Spinal cord (tissue), 10 donors: ENCODE data around the gene GTF3C5. TPM values are rescaled to one million over a fixed set of nuclear protein-coding genes. Genes with fewer than 3 reads are reported as not detected.

ENCODE experiments used
- DNase-seq, 6 donors: peaks; one replicate each; pipeline versions ENCODE4 v3.0.0 to v3.0.0-alpha.2; 2013 to 2015; ENCODE audit warnings: low spot score in 6 of 6, low read depth in 4 of 6
- H3K27ac ChIP-seq: one replicate; pipeline ENCODE4 v1.5.1; 2013; ENCODE audit warnings: low read depth, low read length, control low read depth
- H3K27me3 ChIP-seq: one replicate; pipeline ENCODE4 v1.6.1; 2013; ENCODE audit warnings: low read length; ENCODE audit not compliant: control insufficient read depth, insufficient read depth
- H3K36me3 ChIP-seq: one replicate; pipeline ENCODE4 v1.6.1; 2013; ENCODE audit warnings: low read length; ENCODE audit not compliant: control insufficient read depth, insufficient read depth
- H3K4me1 ChIP-seq: one replicate; pipeline ENCODE4 v1.6.1; 2013; ENCODE audit warnings: low read length; ENCODE audit not compliant: control insufficient read depth, insufficient read depth
- H3K4me3 ChIP-seq: one replicate; pipeline ENCODE4 v1.5.1; 2013; ENCODE audit warnings: low read depth, low read length, control low read depth
- H3K9me3 ChIP-seq: one replicate; pipeline ENCODE4 v1.6.1; 2013; ENCODE audit warnings: low read length; ENCODE audit not compliant: control insufficient read depth, insufficient read depth
- WGBS: methylation state at CpG from one replicate; pipeline ENCODE4 v1.1.5; 2013; ENCODE audit warnings: missing lambda C conversion rate; ENCODE audit not compliant: insufficient coverage; 5-methylcytosine and 5-hydroxymethylcytosine counted together
- polyA plus RNA-seq, 2 donors: library from polyadenylated mRNA; unstranded; fragments of 120-200 nt; gene quantifications; one replicate each; pipeline ENCODE4 v1.2.1, GENCODE V29; 2013; ENCODE audit not compliant: insufficient read length in 2 of 2
- total RNA-seq, 2 donors: library from RNA; depleted of rRNA in 1 of 2; stranded (reverse); fragments of 120-200 nt in 1 of 2; fragments of >200 nt in 1 of 2; gene quantifications; one replicate each; pipeline versions ENCODE4 v1.2.3 to v1.2.4, GENCODE V29; 2013 to 2014
- donor health status: healthy.

Gene GTF3C5
- total and polyA plus RNA-seq, 4 donors: 26.5 to 75.8 (median 62.1) TPM

- no peaks in the 10 kb centered on the region for H3K36me3 ChIP-seq
Measured at GRCh38 chr9:133004999-133005760, 25.6 kb upstream of the GTF3C5 start.

GRCh38 chr9:133005957-133006356 lies 24.8 kb upstream of the GTF3C5 start:
- no peak overlapping the region for H3K27ac ChIP-seq
- WGBS: 82% methylated on average over 1 of the region's 3 CpGs
- H3K36me3 ChIP-seq: no peaks in the 10 kb centered on the region
- DNase-seq: no peak
- no peaks in the 10 kb centered on the region for H3K27me3 ChIP-seq
- peaks cover 23% of the 10 kb centered on the region for H3K4me1 ChIP-seq
- H3K4me3 ChIP-seq: no peak overlapping the region
- H3K9me3 ChIP-seq: no peaks in the 10 kb centered on the region

More at GRCh38 chr9:133004999-133005760, 25.6 kb upstream of the GTF3C5 start:
- Histone ChIP-seq H3K9me3 (no peaks in the 10 kb centered on the region), H3K27ac (no peak overlapping the region), H3K4me3 (no peak overlapping the region), H3K4me1 (peaks cover 23% of the 10 kb centered on the region), H3K27me3 (no peaks in the 10 kb centered on the region)
- 93% methylated on average over 12 of the region's 14 CpGs for WGBS
- no peak for DNase-seq

DNA sequence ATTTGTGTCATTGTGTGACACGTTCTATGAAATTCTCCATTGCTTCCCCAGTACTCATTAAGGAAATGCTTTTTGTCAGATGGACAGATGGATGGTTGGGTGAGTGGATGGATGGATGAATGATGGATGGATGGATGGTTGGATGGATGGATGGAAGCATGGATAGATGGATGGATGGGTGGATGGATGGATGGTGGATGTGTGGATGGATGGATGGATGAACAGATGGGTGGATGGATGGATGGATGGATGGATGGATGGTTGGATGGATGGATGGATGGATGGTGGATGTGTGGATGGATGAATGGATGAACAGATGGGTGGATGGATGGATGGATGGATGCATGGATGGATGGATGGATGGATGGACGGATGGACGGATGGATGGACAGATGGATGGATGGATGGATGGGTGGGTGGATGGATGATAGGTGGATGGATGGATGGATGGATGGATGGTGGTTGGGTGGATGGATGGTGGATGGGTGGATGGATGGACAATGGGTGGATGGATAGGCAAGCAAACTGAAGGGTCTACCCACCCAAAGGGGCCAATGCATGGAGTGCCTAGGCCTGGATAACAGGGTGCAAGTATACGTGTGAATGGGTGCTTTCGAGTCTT lies 24.0 kb upstream of the GTF3C5 start:
- 94% methylated on average over 4 of the region's 5 CpGs for WGBS
- H3K27ac ChIP-seq: no peak overlapping the region
- DNase-seq: no peak
- H3K4me1 ChIP-seq: peaks cover 23% of the 10 kb centered on the region
- H3K9me3 ChIP-seq: no peaks in the 10 kb centered on the region
- H3K4me3 ChIP-seq: no peak overlapping the region
- H3K27me3 ChIP-seq: no peaks in the 10 kb centered on the region
- H3K36me3 ChIP-seq: no peaks in the 10 kb centered on the region

DNA sequence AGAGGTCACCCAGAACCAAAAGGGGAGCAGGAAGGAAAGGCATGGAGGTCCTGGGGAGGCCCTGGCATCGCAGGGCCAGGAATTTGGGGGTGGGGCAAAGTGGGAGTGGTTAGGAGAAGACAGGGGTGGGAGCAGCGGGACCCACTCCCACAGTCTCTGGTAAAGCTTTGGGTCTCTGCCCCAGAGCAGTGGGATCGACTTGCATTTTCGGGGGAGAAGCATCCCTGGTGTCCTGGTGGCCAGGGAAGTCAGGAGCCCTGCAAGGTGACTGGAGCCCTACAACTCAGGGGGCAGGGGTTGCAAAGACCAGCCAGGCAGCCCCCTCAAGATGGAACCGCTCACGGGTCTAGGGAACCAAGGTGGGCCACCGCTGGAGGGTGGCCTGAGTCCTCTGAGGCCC lies 22.4 kb upstream of the GTF3C5 start:
- H3K4me3 ChIP-seq: no peak overlapping the region
- no peaks in the 10 kb centered on the region for H3K27me3 ChIP-seq
- H3K9me3 ChIP-seq: no peaks in the 10 kb centered on the region
- 76% methylated on average over 6 of the region's 7 CpGs for WGBS
- no peaks in the 10 kb centered on the region for H3K36me3 ChIP-seq
- H3K27ac ChIP-seq: no peak overlapping the region
- DNase-seq: no peak
- H3K4me1 ChIP-seq: peaks cover 15% of the 10 kb centered on the region

GRCh38 chr9:133008824-133009223 lies 22.0 kb upstream of the GTF3C5 start:
- no peak for DNase-seq
- WGBS: 86% methylated on average over 2 of the region's 2 CpGs
- no peak overlapping the region for H3K27ac ChIP-seq
- H3K4me1 ChIP-seq: peaks cover 10% of the 10 kb centered on the region
- H3K9me3 ChIP-seq: no peaks in the 10 kb centered on the region
- no peak overlapping the region for H3K4me3 ChIP-seq
- H3K36me3 ChIP-seq: no peaks in the 10 kb centered on the region
- H3K27me3 ChIP-seq: no peaks in the 10 kb centered on the region

- H3K4me3 ChIP-seq: no peak overlapping the region
Measured at GRCh38 chr9:133009906-133010582, 20.8 kb upstream of the GTF3C5 start.

DNA sequence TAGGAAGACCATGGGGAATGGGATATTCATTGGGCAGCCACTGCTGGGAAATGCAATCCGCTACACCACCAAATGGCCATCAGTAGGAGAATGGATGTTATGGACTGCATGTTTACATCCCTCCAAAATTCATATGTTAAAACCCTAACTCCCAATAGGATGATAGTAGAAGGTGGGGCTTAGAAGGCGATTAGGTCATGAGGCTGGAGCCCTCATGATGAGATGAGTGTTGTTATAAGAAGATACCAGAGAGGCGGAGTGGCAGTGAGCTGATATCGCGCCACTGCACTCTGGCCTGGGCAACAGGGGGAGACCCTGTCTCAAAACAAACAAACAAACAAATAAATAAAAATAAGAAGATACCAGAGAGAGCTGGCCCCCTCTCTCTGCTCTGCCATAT lies 16.1 kb upstream of the GTF3C5 start:
- Histone ChIP-seq H3K27ac (no peak overlapping the region), H3K27me3 (no peaks in the 10 kb centered on the region), H3K4me1 (no peaks in the 10 kb centered on the region), H3K9me3 (no peaks in the 10 kb centered on the region), H3K4me3 (no peak overlapping the region), H3K36me3 (no peaks in the 10 kb centered on the region)
- DNase-seq: no peak
- no CpG with 5 or more reads among the region's 5 CpGs for WGBS

More at GRCh38 chr9:133009906-133010582, 20.8 kb upstream of the GTF3C5 start:
- Histone ChIP-seq H3K27ac (no peak overlapping the region), H3K9me3 (no peaks in the 10 kb centered on the region), H3K27me3 (no peaks in the 10 kb centered on the region), H3K36me3 (no peaks in the 10 kb centered on the region), H3K4me1 (no peaks in the 10 kb centered on the region)
- no peak for DNase-seq
- WGBS: 100% methylated on average over 2 of the region's 5 CpGs

GRCh38 chr9:133023117-133023890 lies 7.5 kb upstream of the GTF3C5 start:
- 85% methylated on average over 24 of the region's 26 CpGs for WGBS
- Histone ChIP-seq H3K4me3 (no peak overlapping the region), H3K27ac (no peak overlapping the region), H3K27me3 (no peaks in the 10 kb centered on the region), H3K4me1 (peaks cover 3% of the 10 kb centered on the region), H3K9me3 (no peaks in the 10 kb centered on the region), H3K36me3 (no peaks in the 10 kb centered on the region)
- no peak for DNase-seq

DNA sequence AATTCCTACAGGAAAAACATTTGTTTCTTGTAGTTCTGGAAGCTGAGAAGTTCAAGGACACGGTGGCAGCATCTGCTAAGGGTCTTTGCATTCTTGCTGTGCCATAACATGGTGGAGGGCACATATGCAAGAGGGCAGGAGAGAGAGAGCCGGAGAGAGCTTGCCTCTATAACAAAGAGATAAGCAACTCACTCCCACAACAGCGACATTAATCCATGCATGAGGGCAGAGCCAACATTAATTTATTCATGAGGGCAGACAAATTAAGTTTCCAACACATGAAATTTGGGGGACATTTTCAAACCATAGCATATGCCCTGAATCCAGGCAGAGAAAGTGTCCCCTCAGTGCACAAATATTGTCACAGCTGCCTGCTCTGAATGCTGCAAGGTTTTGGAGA lies 4.4 kb upstream of the GTF3C5 start:
- no peaks in the 10 kb centered on the region for H3K36me3 ChIP-seq
- no peaks in the 10 kb centered on the region for H3K27me3 ChIP-seq
- no peaks in the 10 kb centered on the region for H3K9me3 ChIP-seq
- H3K4me1 ChIP-seq: peaks cover 19% of the 10 kb centered on the region
- no peak for DNase-seq
- no peak overlapping the region for H3K27ac ChIP-seq
- 75% methylated on average over 2 of the region's 3 CpGs for WGBS
- H3K4me3 ChIP-seq: no peak overlapping the region
